NCI-H128 (cell line): ENCODE results near the gene SLC35B1.

Source experiments
- DNase-seq: peaks from one replicate; lab custom pipeline; 2025; ENCODE audit not compliant: unreplicated experiment; lab: John Stamatoyannopoulos, UW

Gene SLC35B1

GRCh38 chr17:49707608-49708514 is at the start of gene SLC35B1:
Gene SLC35B1, minus strand, starts transcription at chr17:49707964. Its CDS starts 131 bp downstream, at chr17:49707833.
- DNase-seq: peak; percentile 88

- no peak for DNase-seq
Observed at GRCh38 chr17:49757151-49757777, 49.5 kb upstream of the SLC35B1 start.

GRCh38 chr17:49756323-49757150 is 48.8 kb upstream of the SLC35B1 start:
- no peak for DNase-seq

GRCh38 chr17:49755663-49756283 is 48.0 kb upstream of the SLC35B1 start:
- no peak for DNase-seq

- no peak for DNase-seq
Observed at GRCh38 chr17:49753959-49754391, 46.2 kb upstream of the SLC35B1 start.

- no peak for DNase-seq
Observed at GRCh38 chr17:49752508-49752907, 44.7 kb upstream of the SLC35B1 start.

- DNase-seq: no peak
Observed at GRCh38 chr17:49749730-49750129, 42.0 kb upstream of the SLC35B1 start.

- no peak for DNase-seq
Observed at GRCh38 chr17:49748791-49749190, 41.0 kb upstream of the SLC35B1 start.

- no peak for DNase-seq
Observed at GRCh38 chr17:49748223-49748622, 40.5 kb upstream of the SLC35B1 start.

GRCh38 chr17:49747632-49748031 is 39.9 kb upstream of the SLC35B1 start:
- no peak for DNase-seq

GRCh38 chr17:49746791-49747490 is 39.2 kb upstream of the SLC35B1 start:
- DNase-seq: no peak

GRCh38 chr17:49745175-49746139 is 37.7 kb upstream of the SLC35B1 start:
- no peak for DNase-seq

GRCh38 chr17:49742166-49742638 is 34.4 kb upstream of the SLC35B1 start:
- no peak for DNase-seq

GRCh38 chr17:49741692-49742076 is 33.9 kb upstream of the SLC35B1 start:
- DNase-seq: no peak

GRCh38 chr17:49741009-49741691 is 33.4 kb upstream of the SLC35B1 start:
- DNase-seq: no peak

GRCh38 chr17:49739641-49740271 is 32.0 kb upstream of the SLC35B1 start:
- peak; percentile 20 for DNase-seq

- DNase-seq: no peak
Observed at GRCh38 chr17:49738456-49739163, 30.8 kb upstream of the SLC35B1 start.
